Endodermal cell (in vitro differentiated cells): ENCODE data around the gene KRT33A. TPM values are rescaled to one million over a fixed set of nuclear protein-coding genes. Genes with fewer than 3 reads are reported as not detected.

Experiments used
- DNase-seq: peaks from one replicate; pipeline ENCODE4 v3.0.0-alpha.2; 2017
- H3K27ac ChIP-seq: 2 replicates; pipeline ENCODE4 v1.5.1; 2013; ENCODE audit warnings: mild to moderate bottlenecking, low read depth, low read length, moderate library complexity
- H3K27me3 ChIP-seq: 2 replicates; pipeline ENCODE4 v1.6.1; 2013; ENCODE audit warnings: mild to moderate bottlenecking, low read length, moderate library complexity; ENCODE audit not compliant: insufficient read depth, control insufficient read depth, poor library complexity, severe bottlenecking
- H3K36me3 ChIP-seq: 2 replicates; pipeline ENCODE4 v1.7.0; 2013; ENCODE audit warnings: mild to moderate bottlenecking, low read length, moderate library complexity; ENCODE audit not compliant: control insufficient read depth, insufficient read depth
- H3K4me1 ChIP-seq: one replicate; pipeline ENCODE4 v1.7.0; 2013; ENCODE audit warnings: low read length; ENCODE audit not compliant: control insufficient read depth, insufficient read depth
- H3K4me3 ChIP-seq: 2 replicates; pipeline ENCODE4 v1.5.1; 2013; ENCODE audit warnings: mild to moderate bottlenecking, low read length, moderate library complexity
- H3K9ac ChIP-seq: 2 replicates; pipeline ENCODE4 v1.6.1; 2013; ENCODE audit warnings: mild to moderate bottlenecking, low read length, moderate library complexity; ENCODE audit not compliant: poor library complexity, severe bottlenecking; ENCODE audit errors: extremely low read depth
- H3K9me3 ChIP-seq: 2 replicates; pipeline ENCODE4 v1.6.1; 2013; ENCODE audit warnings: mild to moderate bottlenecking, low read length, moderate library complexity; ENCODE audit not compliant: control insufficient read depth
- H3K27ac Mint-ChIP-seq: 2 replicates; pipeline ENCODE4 v1.8.0; 2020; ENCODE audit warnings: mixed read lengths
- H3K27me3 Mint-ChIP-seq: 2 replicates; pipeline ENCODE4 v1.8.0; 2021; ENCODE audit warnings: mild to moderate bottlenecking, mixed read lengths; ENCODE audit not compliant: insufficient read depth
- H3K36me3 Mint-ChIP-seq: 2 replicates; pipeline ENCODE4 v1.8.0; 2020; ENCODE audit warnings: low read depth, mixed read lengths
- H3K4me1 Mint-ChIP-seq: 2 replicates; pipeline ENCODE4 v1.8.0; 2020; ENCODE audit warnings: mixed read lengths
- H3K4me3 Mint-ChIP-seq: 2 replicates; pipeline ENCODE4 v1.8.0; 2020; ENCODE audit warnings: mild to moderate bottlenecking, moderate library complexity, mixed read lengths
- H3K9me3 Mint-ChIP-seq: 2 replicates; pipeline ENCODE4 v1.8.0; 2020; ENCODE audit warnings: mild to moderate bottlenecking, mixed read lengths
- WGBS, 2 experiments: methylation state at CpG; one replicate each; pipeline versions ENCODE4 v1.1.5 to v1.1.7; 2013; ENCODE audit warnings: missing lambda C conversion rate in 2 of 2, mixed read lengths in 1 of 2; ENCODE audit not compliant: insufficient coverage in 1 of 2, insufficient read length in 1 of 2; 5-methylcytosine and 5-hydroxymethylcytosine counted together
- total RNA-seq, 2 donors: library from RNA; stranded (reverse); fragmentation: NEBNext Ultra II Directional in 1 of 2; extraction: Animal tissue kit (Norgen Biotek cat#: 25700) in 1 of 2; gene quantifications; 2 replicates in 1 of 2; 3 replicates in 1 of 2; pipeline ENCODE4 v1.2.1, GENCODE V29; 2021
- TF ChIP-seq, protein P1 (sequence below): fragments of 200-600 bp; sonication (generic); conservative IDR thresholded peaks from 2 replicates; pipeline ENCODE4 v1.5.0; 2021; ENCODE audit warnings: antibody characterized with exemption, mild to moderate bottlenecking

Gene KRT33A
- total RNA-seq, 2 donors from 2014 or later: not detected

DNA sequence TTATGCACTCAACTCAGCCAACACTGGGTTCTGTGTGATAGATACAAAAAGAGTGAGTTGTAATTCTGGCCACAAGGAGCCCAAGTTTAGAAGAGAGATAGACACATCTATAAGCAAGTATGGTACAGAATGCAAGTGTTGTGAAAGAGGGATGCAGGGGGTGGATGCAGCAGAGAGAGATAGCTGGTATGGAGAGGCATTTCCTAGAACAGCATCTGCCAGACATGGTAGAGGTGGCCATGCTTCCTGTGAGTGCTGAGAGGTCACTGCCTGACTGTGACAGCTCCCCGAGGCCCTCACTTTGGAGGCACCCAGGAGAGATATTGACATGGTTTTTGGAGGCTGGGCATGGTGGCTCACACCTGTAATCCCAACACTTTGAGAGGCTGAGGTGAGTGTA lies 39.5 kb downstream of the KRT33A start:
- Histone ChIP-seq H3K9ac (no peak overlapping the region), H3K4me1 (no peaks in the 10 kb centered on the region), H3K27ac (no peak overlapping the region), H3K27me3 (peaks cover 8% of the 10 kb centered on the region), H3K36me3 (no peaks in the 10 kb centered on the region), H3K4me3 (no peak overlapping the region), H3K9me3 (no peaks in the 10 kb centered on the region)
- no peaks in the 10 kb centered on the region for H3K4me1 Mint-ChIP-seq
- no peak overlapping the region for H3K27ac Mint-ChIP-seq
- 95% methylated on average over 1 of the region's 1 CpG; no CpG with 5 or more reads in 1 of the 2 experiments for WGBS, 2 experiments
- no peaks in the 10 kb centered on the region for H3K9me3 Mint-ChIP-seq
- H3K27me3 Mint-ChIP-seq: peaks cover 4% of the 10 kb centered on the region
- DNase-seq: no peak
- no peak overlapping the region for H3K4me3 Mint-ChIP-seq
- TF ChIP-seq, protein P1, sequence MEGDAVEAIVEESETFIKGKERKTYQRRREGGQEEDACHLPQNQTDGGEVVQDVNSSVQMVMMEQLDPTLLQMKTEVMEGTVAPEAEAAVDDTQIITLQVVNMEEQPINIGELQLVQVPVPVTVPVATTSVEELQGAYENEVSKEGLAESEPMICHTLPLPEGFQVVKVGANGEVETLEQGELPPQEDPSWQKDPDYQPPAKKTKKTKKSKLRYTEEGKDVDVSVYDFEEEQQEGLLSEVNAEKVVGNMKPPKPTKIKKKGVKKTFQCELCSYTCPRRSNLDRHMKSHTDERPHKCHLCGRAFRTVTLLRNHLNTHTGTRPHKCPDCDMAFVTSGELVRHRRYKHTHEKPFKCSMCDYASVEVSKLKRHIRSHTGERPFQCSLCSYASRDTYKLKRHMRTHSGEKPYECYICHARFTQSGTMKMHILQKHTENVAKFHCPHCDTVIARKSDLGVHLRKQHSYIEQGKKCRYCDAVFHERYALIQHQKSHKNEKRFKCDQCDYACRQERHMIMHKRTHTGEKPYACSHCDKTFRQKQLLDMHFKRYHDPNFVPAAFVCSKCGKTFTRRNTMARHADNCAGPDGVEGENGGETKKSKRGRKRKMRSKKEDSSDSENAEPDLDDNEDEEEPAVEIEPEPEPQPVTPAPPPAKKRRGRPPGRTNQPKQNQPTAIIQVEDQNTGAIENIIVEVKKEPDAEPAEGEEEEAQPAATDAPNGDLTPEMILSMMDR: no peak
- no peaks in the 10 kb centered on the region for H3K36me3 Mint-ChIP-seq

DNA sequence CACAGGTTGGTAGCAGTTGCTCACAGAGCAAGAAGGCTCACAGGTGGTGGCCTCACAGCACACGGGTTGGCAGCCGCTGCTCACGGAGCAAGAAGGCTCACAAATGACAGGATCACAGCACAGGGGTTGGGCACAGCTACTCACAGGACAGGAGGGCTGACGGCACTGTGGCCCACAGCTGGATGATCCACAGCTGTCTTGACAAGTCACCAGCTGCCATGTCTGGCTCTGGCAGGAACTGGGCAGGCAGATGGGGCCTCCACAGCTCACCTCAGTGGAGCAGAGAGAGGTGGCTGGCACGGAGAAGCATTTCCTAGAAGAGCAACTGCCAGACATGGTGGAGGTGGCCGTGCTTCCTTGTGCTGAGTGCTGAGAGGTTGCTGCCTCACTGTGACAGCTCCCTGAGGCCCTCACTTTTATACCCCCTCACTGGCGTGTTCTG lies 41.7 kb downstream of the KRT33A start, which contains the start of gene KRTAP16-1:
Gene KRTAP16-1 (minus strand): TSS at position 392 of the 442 bp plus-strand sequence. CDS start 56 bp downstream, at position 336.
- no peak within 1 kb of the TSS for H3K27ac ChIP-seq
- no peaks in the 10 kb centered on the region for H3K36me3 Mint-ChIP-seq
- H3K4me1 Mint-ChIP-seq: no peaks in the 10 kb centered on the region
- WGBS, 2 experiments: 85% methylated on average over 7 of the region's 7 CpGs; no CpG with 5 or more reads in 1 of the 2 experiments
- H3K36me3 ChIP-seq: no peaks in the 10 kb centered on the region
- H3K9me3 Mint-ChIP-seq: no peaks in the 10 kb centered on the region
- H3K4me3 ChIP-seq: no peak within 1 kb of the TSS
- H3K4me3 Mint-ChIP-seq: no peak within 1 kb of the TSS
- DNase-seq: no peak
- no peak within 1 kb of the TSS for H3K9ac ChIP-seq
- H3K27me3 Mint-ChIP-seq: peaks cover 4% of the 10 kb centered on the region
- TF ChIP-seq, protein P1: no peak
- H3K4me1 ChIP-seq: no peaks in the 10 kb centered on the region
- H3K9me3 ChIP-seq: no peaks in the 10 kb centered on the region
- no peak within 1 kb of the TSS for H3K27ac Mint-ChIP-seq
- peaks cover 8% of the 10 kb centered on the region for H3K27me3 ChIP-seq

DNA sequence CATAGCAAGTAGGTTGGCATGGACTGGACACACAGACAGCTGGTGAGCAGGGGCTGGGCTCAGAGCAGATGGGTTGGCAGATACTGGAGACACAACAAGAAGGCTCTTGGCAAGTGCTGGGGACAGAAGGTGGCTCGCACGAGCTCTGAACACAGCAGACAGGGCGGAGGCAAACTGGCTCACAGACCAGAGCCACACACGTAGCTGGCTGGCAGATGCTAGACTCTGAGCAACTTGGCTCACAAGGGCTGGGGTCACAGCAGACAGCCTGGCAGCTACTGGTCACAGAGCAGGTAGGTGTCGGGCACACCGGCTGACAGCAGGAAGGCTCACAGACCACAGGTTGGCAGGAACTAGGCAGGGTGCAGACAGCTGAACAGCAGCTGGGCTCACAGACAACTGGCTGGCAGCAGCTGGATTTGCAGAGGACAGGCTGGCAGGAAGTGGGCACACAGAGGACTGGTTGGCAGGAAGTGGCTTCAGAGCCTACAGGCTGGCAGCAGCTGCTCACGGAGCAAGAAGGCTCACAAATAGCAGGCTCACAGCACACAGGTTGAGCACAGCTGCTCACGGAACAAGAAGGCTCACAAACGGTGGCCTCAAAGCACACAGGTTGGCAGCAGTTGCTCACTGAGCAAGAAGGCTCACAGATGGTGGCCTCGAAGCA lies 42.2 kb downstream of the KRT33A start:
- H3K4me3 ChIP-seq: no peak overlapping the region
- H3K27ac Mint-ChIP-seq: no peak overlapping the region
- H3K27me3 ChIP-seq: peaks cover 8% of the 10 kb centered on the region
- no peaks in the 10 kb centered on the region for H3K4me1 Mint-ChIP-seq
- no peak overlapping the region for H3K9ac ChIP-seq
- H3K36me3 Mint-ChIP-seq: no peaks in the 10 kb centered on the region
- H3K36me3 ChIP-seq: no peaks in the 10 kb centered on the region
- H3K27ac ChIP-seq: no peak overlapping the region
- H3K4me1 ChIP-seq: no peaks in the 10 kb centered on the region
- no peaks in the 10 kb centered on the region for H3K9me3 ChIP-seq
- peak; percentile 42 for DNase-seq
- no peak overlapping the region for H3K4me3 Mint-ChIP-seq
- H3K27me3 Mint-ChIP-seq: peaks cover 4% of the 10 kb centered on the region
- TF ChIP-seq, protein P1: no peak
- H3K9me3 Mint-ChIP-seq: no peaks in the 10 kb centered on the region
- WGBS, 2 experiments: 86% methylated on average over 10 of the region's 10 CpGs
